GM21390 (cell line): ENCODE data around the gene GMDS.

ENCODE experiments used
- ATAC-seq: cut with Tn5 transposase; IDR thresholded peaks from one replicate; pipeline ENCODE4 v1.9.1; 2021; ENCODE audit not compliant: unreplicated experiment

Gene GMDS

GRCh38 chr6:1817033-1817761 is 428.2 kb downstream of the GMDS start:
- ATAC-seq = no peak

DNA sequence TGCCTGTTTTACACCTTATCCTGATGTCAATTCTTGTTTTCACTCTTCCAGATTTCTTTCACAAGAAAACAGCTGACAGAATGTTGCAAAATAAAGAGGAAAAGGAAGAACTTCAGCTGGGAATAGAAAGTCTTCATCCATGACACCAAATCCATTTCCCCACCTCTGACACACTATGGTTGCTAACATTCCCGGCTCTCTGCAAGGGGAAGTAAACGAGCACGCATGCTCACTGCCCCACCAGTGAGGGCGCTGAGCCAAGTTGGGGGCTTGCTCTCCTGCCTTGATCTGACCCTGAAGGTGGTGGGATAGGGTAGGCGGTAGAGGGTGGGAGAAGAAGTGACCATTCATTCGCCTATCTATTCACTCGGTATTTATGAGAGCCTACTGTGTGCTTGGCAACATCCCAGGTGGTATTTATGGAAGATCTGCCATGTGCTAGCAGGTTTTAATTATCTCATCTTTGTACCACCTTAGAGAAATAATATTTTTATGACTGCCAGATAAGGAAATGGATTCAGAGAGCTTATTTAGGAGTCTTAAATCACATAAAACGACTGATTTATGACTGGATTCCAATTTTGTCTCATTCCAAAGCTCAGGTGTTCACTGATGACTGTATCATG is 429.5 kb downstream of the GMDS start:
- ATAC-seq = no peak

DNA sequence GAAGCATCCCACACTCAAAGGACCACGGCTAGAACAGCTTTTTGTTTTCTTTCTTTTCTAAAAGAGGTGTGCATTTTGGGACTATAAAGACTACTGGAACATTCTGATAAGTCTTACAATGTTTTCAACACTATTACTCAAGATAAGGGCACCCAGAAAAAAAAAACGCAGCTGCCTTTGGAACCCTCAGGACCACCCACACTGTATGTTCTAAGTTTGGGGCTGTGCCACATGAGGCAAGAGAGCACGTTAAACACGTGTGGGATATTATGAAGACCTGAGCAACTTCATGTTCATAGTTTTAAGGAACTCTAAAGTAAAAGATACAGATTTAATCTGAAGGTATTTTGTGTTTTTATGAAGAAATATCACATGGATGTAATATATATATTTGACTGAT is 431.1 kb downstream of the GMDS start:
- ATAC-seq = no peak

GRCh38 chr6:1812487-1812886 is 432.9 kb downstream of the GMDS start:
- ATAC-seq = no peak

DNA sequence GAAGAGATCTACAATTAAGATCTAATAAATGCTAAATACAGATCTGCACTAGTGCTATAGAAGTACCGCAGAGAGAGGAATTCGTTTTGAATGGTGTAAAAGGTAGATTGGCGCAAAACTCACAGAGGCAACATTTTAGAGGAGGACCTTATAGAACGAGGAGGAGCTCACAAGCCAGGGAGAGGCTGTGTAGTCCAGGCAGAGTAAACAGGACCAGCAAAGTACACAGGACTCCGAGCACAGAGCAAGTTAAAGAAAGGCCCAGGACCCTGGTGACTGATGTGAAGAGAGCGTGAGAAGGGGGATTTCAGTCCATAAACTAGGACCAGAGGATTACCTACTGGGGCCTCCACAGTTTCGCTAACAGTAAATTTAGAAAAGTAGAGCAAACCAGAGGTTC is 433.4 kb downstream of the GMDS start:
- no peak for ATAC-seq

DNA sequence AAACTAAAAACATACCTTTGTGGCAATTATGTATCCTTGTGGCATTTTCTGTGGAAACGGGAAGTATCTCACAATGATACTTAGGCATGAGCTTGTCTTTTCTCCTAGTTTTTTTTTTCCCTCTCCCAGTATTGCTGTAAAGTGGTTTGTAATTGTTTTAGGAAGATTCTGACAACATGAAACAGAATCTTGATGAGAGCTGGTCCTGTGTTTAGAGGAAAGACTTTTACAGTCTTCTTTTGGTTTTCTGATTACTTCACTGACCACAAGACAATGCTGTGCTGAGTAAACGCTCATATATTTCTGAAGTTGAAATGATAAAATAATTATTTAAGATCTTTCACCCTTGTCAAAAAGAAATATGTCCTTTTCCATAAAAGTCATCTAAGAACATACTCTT is 434.5 kb downstream of the GMDS start:
- no peak for ATAC-seq

GRCh38 chr6:1809291-1809988 is 436.0 kb downstream of the GMDS start:
- ATAC-seq = no peak

DNA sequence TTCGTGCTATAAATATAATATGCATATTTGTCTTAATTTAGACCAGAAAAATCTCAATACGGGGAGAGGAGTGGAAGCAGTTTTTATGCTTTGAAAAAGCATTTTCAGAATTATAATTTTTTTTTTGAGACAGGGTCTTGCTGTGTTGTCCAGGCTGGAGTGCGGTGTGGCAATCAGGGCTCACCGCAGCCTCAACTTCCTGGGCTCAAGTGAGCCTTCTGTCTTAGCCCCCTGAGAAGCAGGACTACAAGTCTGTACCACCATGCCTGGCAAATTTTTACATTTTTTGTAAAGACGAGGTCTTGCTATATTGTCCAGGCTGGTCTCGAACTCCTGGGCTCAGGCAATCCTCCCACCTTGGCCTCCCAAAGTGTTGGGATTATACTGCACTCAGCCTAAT is 438.5 kb downstream of the GMDS start:
- no peak for ATAC-seq

DNA sequence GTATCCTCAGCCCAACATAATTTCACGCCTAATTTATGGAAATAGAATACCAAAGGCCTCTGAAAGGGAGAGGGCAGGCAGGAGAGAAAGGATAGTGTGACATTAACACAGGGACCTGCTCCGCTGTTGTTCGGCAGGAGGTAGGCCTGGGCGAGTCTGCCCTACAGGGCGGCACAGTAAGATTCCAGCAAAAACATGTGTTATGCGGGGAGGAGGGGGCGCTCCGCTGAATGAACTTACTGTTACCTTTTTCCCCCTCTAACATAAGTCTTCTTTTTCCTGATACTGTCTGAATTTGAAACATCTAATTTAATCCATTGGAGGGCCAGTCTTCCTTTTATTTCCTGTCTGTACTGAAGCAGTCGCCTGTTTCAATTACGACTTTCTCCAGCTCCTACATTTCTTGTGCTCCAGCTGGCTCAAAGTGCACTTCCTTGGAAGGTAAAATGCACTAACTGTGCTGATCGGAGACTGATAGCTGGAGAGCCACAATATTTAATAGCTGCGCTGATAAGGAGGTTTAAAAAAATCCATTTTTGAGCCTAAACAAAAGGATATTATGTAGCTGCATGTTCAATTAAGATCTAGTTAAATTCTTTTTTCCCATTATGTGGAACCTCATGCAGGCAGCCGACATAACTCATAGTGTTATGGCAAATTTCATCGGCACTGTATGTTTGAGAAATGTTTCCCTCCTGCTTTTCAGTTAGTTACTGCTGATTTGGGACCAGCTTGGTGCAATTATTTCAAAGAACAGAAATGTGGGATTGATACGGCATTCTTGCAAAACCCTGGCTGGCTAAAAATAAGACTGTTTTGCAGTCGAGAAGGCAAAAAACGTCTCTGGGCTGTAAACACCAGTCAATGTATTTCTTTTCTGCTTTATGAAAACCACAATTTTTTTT is 442.7 kb downstream of the GMDS start:
- no peak for ATAC-seq

- no peak for ATAC-seq
Measured at GRCh38 chr6:1801401-1801800, 444.0 kb downstream of the GMDS start.

DNA sequence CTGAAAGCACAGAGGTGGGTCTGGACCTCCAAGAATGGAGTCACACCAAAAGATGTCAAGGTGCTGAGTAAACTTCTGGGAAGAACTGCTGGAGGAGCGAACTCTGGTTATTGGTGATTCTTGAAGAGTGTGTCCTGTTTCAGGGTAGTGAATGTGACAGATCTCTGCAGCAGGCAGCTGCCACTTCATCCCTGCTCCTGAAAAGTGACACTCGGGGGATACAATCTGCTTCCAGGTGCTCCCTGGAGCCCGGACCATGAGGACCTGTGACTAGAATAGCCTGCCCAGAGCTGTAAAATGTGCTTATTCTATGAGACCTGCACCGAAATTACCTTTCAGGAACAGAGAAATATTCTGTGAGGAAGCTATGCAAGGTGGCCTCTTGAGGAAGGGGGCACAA is 444.6 kb downstream of the GMDS start:
- no peak for ATAC-seq

DNA sequence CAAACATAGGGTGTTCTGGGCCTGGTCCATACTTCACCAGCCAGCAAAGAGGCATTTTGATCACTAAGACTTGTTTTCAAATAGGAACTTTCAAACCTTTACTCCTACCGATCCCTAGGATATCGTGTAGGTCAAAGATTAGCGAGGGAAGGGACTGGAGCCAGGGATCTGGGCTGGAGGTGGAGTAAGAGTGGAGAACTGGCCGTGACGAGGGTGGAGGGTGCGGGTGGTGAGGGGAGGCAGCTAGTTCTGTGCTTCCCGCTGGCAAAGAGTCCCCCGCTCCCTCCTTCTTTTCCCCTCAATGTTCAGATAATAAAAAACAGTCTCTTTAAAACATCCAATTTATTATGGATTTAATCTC is 446.5 kb downstream of the GMDS start:
- no peak for ATAC-seq

GRCh38 chr6:1798303-1798964 is 447.0 kb downstream of the GMDS start:
- ATAC-seq = no peak

- no peak for ATAC-seq
Measured at GRCh38 chr6:1797801-1798200, 447.6 kb downstream of the GMDS start.

DNA sequence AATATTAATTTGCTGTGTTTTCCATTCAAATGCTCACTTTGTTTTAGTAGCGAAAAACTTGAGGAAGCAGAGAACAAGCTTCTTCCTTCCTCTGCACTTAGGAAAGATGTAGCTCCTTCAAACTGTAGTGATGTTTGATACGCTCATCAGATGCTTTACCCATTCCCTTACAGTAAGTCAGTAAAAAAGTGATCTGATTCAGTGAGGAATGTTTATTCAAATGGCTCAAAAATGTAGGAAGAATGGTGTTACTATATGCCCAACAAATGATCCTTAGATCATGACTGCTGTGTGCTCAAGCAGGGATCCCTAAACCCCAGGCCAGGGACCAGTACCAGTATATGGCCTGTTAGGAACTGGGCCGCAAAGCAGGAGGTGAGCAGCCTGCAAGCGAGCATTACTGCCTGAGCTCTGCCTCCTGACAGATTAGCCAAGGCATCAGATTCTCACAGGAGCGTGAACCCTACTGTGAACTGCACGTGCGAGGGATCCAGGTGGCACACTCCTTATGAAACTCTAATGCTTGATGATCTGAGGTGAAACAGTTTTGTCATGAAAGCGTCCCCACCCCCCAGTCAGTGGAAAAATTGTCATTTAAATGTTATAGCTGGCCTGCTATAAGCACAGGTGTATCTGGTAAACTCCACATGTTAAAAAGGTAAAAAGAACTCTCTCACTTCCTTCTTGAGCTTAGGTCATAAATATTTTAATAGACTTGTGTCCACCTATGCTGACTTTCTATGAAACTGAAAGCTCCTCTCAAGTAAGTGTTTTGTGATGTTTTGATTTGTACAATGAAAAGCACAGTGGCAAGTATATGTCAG is 448.5 kb downstream of the GMDS start:
- ATAC-seq = peak; percentile 85

DNA sequence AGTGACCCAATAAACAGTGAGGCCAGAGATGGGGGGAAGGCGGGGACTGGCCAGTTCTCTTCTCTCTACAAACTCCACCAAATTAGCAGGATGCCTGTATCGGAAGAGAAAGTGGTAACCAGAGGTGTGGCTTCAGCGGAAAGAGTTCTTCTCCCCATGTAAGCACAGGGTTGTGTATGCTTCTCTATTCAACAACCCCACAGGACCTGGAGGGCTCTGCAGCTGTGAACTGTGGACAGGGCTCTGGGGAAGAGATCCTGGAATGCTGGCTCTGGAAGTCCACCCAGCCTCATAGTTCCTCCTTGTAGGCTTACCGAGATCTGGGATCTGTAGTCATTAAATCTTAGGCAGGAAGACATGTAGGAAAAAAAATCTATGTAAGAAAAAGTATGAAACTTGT is 449.5 kb downstream of the GMDS start:
- no peak for ATAC-seq

DNA sequence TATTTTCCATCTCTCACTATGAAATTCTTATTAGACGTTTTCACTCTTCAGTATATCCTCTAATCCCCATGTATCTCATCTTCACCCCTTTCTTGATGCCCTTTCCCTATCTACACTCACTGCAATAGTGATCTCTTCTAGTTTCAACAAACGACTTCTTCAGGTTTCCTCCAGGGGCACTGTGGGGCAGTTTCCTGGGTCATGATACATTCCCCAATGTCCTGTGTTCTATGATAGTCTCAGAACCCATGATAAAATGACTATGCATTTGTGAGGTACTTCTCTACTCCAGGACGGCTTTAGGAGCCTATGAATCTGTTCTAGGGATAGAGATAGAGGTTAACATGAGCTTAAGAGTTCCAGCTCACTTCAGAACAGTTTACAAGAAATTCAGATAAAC is 452.4 kb downstream of the GMDS start:
- no peak for ATAC-seq

DNA sequence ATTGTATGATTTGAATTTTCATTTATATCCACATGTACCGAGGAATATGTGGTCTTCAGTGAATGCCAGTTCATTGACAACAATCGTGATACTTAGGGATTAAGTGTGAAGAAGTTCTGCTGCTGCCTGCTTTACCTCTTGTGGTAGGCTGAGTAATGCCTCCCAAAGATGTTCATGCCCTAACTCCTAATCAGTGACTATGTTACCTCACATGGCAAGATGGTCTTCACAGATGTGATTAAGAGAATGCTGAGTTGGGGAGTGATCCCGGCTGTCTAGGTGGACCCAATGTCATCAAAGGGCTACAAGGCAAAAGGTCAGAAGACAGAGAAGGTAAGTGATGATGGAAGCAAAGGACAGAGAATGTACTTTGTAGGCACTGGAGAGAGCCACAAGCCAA is 454.7 kb downstream of the GMDS start:
- no peak for ATAC-seq

DNA sequence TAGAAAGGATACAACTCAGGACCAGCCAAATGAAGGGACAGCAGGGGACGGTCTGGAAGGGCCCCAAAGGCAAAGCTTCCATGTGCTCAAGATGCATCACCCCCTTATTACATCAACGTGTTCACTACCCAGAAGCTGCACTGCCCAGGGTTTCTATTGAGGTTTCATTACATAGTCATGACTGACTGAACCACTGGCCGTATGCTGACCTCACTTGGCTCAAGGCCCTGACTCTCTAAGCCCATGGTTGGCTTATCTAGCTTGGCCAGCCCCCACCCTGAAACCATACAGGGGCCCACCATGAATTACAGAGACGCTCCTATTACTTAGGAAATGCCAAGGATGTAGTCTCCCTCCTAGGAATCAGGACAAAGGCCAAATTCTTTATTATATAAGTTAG is 456.3 kb downstream of the GMDS start:
- ATAC-seq = no peak

- ATAC-seq = no peak
Measured at GRCh38 chr6:1787894-1788293, 457.5 kb downstream of the GMDS start.
